ENCODE data around the gene ENHO. TPM values are rescaled to one million over a fixed set of nuclear protein-coding genes. Genes with fewer than 3 reads are reported as not detected.

The ENHO gene
- total and polyA plus RNA-seq, 10 of the 15 experiments (the other 5 are each of a cell fraction or from before 2014, with no cell fraction given): not detected

DNA sequence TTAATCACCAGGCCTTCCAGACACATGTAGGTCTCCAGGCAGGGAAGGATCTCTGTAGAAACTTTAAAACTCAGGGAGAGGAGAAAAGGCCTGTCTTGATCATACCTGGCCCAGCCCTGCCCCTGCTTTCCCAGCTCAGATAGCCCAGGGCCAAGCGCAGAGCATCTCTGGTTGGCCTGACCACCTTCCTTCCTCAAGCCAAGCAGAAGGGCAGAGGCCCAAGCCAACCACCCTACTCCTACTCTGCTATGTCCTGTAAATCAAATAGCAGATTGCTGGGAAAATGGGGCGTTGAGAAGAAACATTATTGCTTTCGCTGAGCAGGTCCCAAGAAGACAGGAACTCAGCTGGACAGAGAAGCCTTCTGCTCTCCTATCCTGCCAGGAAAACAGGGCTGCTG lies 14.3 kb downstream of the ENHO start:
- ChIA-PET POLR2A (no interaction called here), CTCF (no interaction called here), RAD21 (ENCODE audit: unreplicated experiment) (no interaction called here), SMC1A (ENCODE audit: uncharacterized antibody, unreplicated experiment) (no interaction called here)
- DNase-seq (ENCODE audit: low read depth, low spot score) (no peak), FAIRE-seq (no peak), ATAC-seq (no peak)
- Histone ChIP-seq H3K9me3 (replicated peaks; ENCODE audit: control insufficient read depth, insufficient read depth, low read length) (no peaks in the 10 kb centered on the region), H3K9ac (ENCODE audit: control insufficient read depth, insufficient read depth, low read length) (no peak overlapping the region), H3K27me3 (replicated peaks in 1 of 2; ENCODE audit: control insufficient read depth in 2 of 2, insufficient read depth in 2 of 2, low read length in 1 of 2) (peaks cover 9 to 10% of the 10 kb centered on the region in 2 experiments; a peak in 3 of 4 replicates), H2AFZ (ENCODE audit: control insufficient read depth, low read depth, low read length) (no peak overlapping the region), H4K20me1 (ENCODE audit: control insufficient read depth, insufficient read depth) (no peaks in the 10 kb centered on the region; the same call in 1 of the 2 replicates), H3K36me3 (ENCODE audit: control insufficient read depth in 2 of 2, insufficient read depth in 2 of 2, low read length in 1 of 2) (no peaks in the 10 kb centered on the region; a peak in 1 of 4 replicates), H3K79me2 (ENCODE audit: control insufficient read depth, insufficient read depth, low read length) (no peaks in the 10 kb centered on the region), H3K4me3 (no peak overlapping the region), H3K27ac (ENCODE audit: control insufficient read depth, insufficient read depth) (no peak overlapping the region), H3K4me2 (ENCODE audit: control insufficient read depth, insufficient read depth) (no peak overlapping the region), H3K4me1 (ENCODE audit: control insufficient read depth, insufficient read depth, low read length) (no peaks in the 10 kb centered on the region)
- in situ Hi-C loops (cut with MboI): no loop called here
- intact Hi-C loops (cut with micrococcal nuclease; ENCODE audit: unreplicated experiment): no loop called here
- 54% methylated on average over 3 of the region's 3 CpGs for WGBS (ENCODE audit: insufficient coverage, insufficient replicate concordance, low lambda C conversion rate, missing lambda C conversion rate)
- BruUV-seq (replicated peaks): no TSS peak
- no peak for TF ChIP-seq SREBF2 (IDR thresholded peaks at IDR 0.05; ENCODE audit: low read length)
- TF ChIP-seq SMAD1 (IDR thresholded peaks at IDR 0.05; ENCODE audit: low read depth, partially characterized antibody): no peak
- TF ChIP-seq, protein P1, sequence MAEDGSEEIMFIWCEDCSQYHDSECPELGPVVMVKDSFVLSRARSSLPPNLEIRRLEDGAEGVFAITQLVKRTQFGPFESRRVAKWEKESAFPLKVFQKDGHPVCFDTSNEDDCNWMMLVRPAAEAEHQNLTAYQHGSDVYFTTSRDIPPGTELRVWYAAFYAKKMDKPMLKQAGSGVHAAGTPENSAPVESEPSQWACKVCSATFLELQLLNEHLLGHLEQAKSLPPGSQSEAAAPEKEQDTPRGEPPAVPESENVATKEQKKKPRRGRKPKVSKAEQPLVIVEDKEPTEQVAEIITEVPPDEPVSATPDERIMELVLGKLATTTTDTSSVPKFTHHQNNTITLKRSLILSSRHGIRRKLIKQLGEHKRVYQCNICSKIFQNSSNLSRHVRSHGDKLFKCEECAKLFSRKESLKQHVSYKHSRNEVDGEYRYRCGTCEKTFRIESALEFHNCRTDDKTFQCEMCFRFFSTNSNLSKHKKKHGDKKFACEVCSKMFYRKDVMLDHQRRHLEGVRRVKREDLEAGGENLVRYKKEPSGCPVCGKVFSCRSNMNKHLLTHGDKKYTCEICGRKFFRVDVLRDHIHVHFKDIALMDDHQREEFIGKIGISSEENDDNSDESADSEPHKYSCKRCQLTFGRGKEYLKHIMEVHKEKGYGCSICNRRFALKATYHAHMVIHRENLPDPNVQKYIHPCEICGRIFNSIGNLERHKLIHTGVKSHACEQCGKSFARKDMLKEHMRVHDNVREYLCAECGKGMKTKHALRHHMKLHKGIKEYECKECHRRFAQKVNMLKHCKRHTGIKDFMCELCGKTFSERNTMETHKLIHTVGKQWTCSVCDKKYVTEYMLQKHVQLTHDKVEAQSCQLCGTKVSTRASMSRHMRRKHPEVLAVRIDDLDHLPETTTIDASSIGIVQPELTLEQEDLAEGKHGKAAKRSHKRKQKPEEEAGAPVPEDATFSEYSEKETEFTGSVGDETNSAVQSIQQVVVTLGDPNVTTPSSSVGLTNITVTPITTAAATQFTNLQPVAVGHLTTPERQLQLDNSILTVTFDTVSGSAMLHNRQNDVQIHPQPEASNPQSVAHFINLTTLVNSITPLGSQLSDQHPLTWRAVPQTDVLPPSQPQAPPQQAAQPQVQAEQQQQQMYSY (CRISPR knock-in tag; IDR thresholded peaks at IDR 0.05): no peak
- TF ChIP-seq KAT2A (conservative IDR thresholded peaks at IDR 0.05; ENCODE audit: control insufficient read depth, low read depth, low read length): no peak
- TF ChIP-seq RFX5 (IDR thresholded peaks at IDR 0.05; ENCODE audit: low read depth, low read length): no peak
- TF ChIP-seq, protein P2, sequence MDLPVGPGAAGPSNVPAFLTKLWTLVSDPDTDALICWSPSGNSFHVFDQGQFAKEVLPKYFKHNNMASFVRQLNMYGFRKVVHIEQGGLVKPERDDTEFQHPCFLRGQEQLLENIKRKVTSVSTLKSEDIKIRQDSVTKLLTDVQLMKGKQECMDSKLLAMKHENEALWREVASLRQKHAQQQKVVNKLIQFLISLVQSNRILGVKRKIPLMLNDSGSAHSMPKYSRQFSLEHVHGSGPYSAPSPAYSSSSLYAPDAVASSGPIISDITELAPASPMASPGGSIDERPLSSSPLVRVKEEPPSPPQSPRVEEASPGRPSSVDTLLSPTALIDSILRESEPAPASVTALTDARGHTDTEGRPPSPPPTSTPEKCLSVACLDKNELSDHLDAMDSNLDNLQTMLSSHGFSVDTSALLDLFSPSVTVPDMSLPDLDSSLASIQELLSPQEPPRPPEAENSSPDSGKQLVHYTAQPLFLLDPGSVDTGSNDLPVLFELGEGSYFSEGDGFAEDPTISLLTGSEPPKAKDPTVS (IDR thresholded peaks at IDR 0.05; ENCODE audit: low read depth, low read length): no peak
- no peak for TF ChIP-seq TARDBP (IDR thresholded peaks at IDR 0.05; ENCODE audit: borderline replicate concordance)
- no peak for TF ChIP-seq LARP7 (IDR thresholded peaks at IDR 0.05)
- TF ChIP-seq, protein P3, sequence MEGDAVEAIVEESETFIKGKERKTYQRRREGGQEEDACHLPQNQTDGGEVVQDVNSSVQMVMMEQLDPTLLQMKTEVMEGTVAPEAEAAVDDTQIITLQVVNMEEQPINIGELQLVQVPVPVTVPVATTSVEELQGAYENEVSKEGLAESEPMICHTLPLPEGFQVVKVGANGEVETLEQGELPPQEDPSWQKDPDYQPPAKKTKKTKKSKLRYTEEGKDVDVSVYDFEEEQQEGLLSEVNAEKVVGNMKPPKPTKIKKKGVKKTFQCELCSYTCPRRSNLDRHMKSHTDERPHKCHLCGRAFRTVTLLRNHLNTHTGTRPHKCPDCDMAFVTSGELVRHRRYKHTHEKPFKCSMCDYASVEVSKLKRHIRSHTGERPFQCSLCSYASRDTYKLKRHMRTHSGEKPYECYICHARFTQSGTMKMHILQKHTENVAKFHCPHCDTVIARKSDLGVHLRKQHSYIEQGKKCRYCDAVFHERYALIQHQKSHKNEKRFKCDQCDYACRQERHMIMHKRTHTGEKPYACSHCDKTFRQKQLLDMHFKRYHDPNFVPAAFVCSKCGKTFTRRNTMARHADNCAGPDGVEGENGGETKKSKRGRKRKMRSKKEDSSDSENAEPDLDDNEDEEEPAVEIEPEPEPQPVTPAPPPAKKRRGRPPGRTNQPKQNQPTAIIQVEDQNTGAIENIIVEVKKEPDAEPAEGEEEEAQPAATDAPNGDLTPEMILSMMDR (IDR thresholded peaks at IDR 0.05 in 2 of 3, conservative IDR thresholded peaks at IDR 0.05 in 1 of 3; ENCODE audit: control insufficient read depth in 2 of 3, extremely low read depth in 1 of 3, insufficient read depth in 1 of 3, low read depth in 3 of 3, low read length in 3 of 3): no peak
- no peak for TF ChIP-seq ZBED1 (IDR thresholded peaks at IDR 0.05; ENCODE audit: borderline replicate concordance)
- no peak for TF ChIP-seq EGR1 (IDR thresholded peaks at IDR 0.05; ENCODE audit: borderline replicate concordance in 1 of 2, low read depth in 2 of 2, low read length in 2 of 2)

All from GM12878 (cell line).